Measurements from ENCODE around the gene TDRD9. TPM values are rescaled to one million over a fixed set of nuclear protein-coding genes. Genes with fewer than 3 reads are reported as not detected.

TDRD9 gene
- total and polyA plus RNA-seq, 2 of the 4 experiments (the other 2 are of a cell fraction) = 0.07 to 0.18 TPM

DNA sequence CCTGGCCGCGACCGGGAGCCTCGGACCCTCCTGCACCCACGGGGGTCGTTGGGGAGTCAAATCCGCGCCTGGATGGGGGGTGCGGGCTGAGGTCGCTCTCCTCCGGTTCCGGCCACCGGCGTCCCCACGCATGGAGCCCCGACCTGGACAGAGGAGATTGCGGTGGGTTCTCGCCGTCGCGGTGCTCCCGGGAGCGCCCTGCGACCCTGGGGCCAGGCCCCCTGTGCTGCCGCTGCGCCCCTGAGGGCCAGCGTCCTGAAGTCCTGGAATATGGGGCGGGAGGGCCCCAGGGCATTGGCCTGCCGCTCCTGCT, 157.6 kb downstream of the TDRD9 start:
- WGBS, 2 experiments (ENCODE audit: extremely low coverage in 2 of 2, insufficient read length in 1 of 2) = 43% methylated on average over 12 of the region's 29 CpGs; no CpG with 5 or more reads in 1 of the 2 experiments
- in situ Hi-C loops (cut with MboI; ENCODE audit: low sequenced_read_pairs) = loop anchor here (25.0 kb wide), 2 partner anchors 476 to 551 kb away; no protein-coding TSS in a partner anchor
- no peak overlapping the region for H3K4me2 ChIP-seq (ENCODE audit: low read depth, low read length)
- no peak overlapping the region for H2AK5ac ChIP-seq (ENCODE audit: low read depth, low read length)
- H3K18ac ChIP-seq (ENCODE audit: low read depth, low read length) = no peak overlapping the region
- H3K9me3 ChIP-seq (ENCODE audit: control insufficient read depth, insufficient read depth, low read length) = no peaks in the 10 kb centered on the region
- intact Hi-C loops (cut with micrococcal nuclease) = no loop called here
- dilution Hi-C loops (cut with HindIII; ENCODE audit: low sequenced_read_pairs, unreplicated experiment) = no loop called here
- H3K23ac ChIP-seq (ENCODE audit: low read depth, low read length) = no peak overlapping the region
- no peaks in the 10 kb centered on the region for H3K36me3 ChIP-seq (ENCODE audit: control insufficient read depth, insufficient read depth, low read length)
- peaks cover 4% of the 10 kb centered on the region for H3K27me3 ChIP-seq (ENCODE audit: control insufficient read depth, insufficient read depth, low read length)
- ATAC-seq (ENCODE audit: low read depth) (no peak), DNase-seq (no peak)
- no peaks in the 10 kb centered on the region for H3K4me1 ChIP-seq (ENCODE audit: control insufficient read depth, insufficient read depth, low read length)
- H4K91ac ChIP-seq (ENCODE audit: insufficient read depth, low read depth, low read length) = no peak overlapping the region
- H2BK5ac ChIP-seq (ENCODE audit: low read depth, low read length, poor library complexity, severe bottlenecking) = no peak overlapping the region
- H3K56ac ChIP-seq (ENCODE audit: extremely low read depth, insufficient read depth, low read length) = no peak overlapping the region
- H2AK9ac ChIP-seq (replicated peaks; ENCODE audit: low read depth, low read length, poor library complexity) = no peak overlapping the region
- H3K27ac ChIP-seq (ENCODE audit: insufficient read depth, low read length) = no peak overlapping the region
- ChIA-PET POLR2A (ENCODE audit: unreplicated experiment) (no interaction called here), CTCF (no interaction called here)
- no peak overlapping the region for H4K5ac ChIP-seq (ENCODE audit: low read depth, low read length)
- no peak overlapping the region for H3K14ac ChIP-seq (replicated peaks; ENCODE audit: low read depth, low read length)
- H3K4ac ChIP-seq (ENCODE audit: low read depth, low read length) = no peak overlapping the region
- H2AFZ ChIP-seq (replicated peaks; ENCODE audit: low read length, poor library complexity) = no peak overlapping the region
- H4K20me1 ChIP-seq (ENCODE audit: insufficient read depth, low read length) = no peaks in the 10 kb centered on the region
- TF ChIP-seq MAZ (IDR thresholded peaks at IDR 0.05; ENCODE audit: borderline replicate concordance, low read depth, low read length) = no peak
- TF ChIP-seq CEBPB (IDR thresholded peaks at IDR 0.05; ENCODE audit: low read depth, low read length) = no peak
- TF ChIP-seq RFX5 (IDR thresholded peaks at IDR 0.05; ENCODE audit: low read depth, low read length) = no peak
- TF ChIP-seq SMC3 (IDR thresholded peaks at IDR 0.05; ENCODE audit: low read depth, low read length) = no peak
- no peak for TF ChIP-seq CHD1 (IDR thresholded peaks at IDR 0.05; ENCODE audit: low read depth, low read length)
- TF ChIP-seq, protein P1, sequence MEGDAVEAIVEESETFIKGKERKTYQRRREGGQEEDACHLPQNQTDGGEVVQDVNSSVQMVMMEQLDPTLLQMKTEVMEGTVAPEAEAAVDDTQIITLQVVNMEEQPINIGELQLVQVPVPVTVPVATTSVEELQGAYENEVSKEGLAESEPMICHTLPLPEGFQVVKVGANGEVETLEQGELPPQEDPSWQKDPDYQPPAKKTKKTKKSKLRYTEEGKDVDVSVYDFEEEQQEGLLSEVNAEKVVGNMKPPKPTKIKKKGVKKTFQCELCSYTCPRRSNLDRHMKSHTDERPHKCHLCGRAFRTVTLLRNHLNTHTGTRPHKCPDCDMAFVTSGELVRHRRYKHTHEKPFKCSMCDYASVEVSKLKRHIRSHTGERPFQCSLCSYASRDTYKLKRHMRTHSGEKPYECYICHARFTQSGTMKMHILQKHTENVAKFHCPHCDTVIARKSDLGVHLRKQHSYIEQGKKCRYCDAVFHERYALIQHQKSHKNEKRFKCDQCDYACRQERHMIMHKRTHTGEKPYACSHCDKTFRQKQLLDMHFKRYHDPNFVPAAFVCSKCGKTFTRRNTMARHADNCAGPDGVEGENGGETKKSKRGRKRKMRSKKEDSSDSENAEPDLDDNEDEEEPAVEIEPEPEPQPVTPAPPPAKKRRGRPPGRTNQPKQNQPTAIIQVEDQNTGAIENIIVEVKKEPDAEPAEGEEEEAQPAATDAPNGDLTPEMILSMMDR (conservative IDR thresholded peaks at IDR 0.05; ENCODE audit: low read depth, low read length) = no peak
- TF ChIP-seq NFE2L2 (IDR thresholded peaks at IDR 0.05; ENCODE audit: low read depth, low read length) = no peak
- TF ChIP-seq POLR2A (IDR thresholded peaks at IDR 0.05; ENCODE audit: low read depth, low read length) = no peak
- no peak for TF ChIP-seq MXI1 (IDR thresholded peaks at IDR 0.05; ENCODE audit: borderline replicate concordance, low read depth, low read length)
- TF ChIP-seq RAD21 (IDR thresholded peaks at IDR 0.05; ENCODE audit: low read length) = no peak
- no peak for TF ChIP-seq MAFK (IDR thresholded peaks at IDR 0.05; ENCODE audit: low read depth, low read length)
- TF ChIP-seq FOS (IDR thresholded peaks at IDR 0.05; ENCODE audit: low read depth, low read length) = no peak
- no peak overlapping the region for H2BK120ac ChIP-seq (ENCODE audit: low read depth, low read length)
- BruUV-seq (replicated peaks) = no TSS peak
- H3K79me1 ChIP-seq (ENCODE audit: low read depth in 1 of 2, low read length in 2 of 2) = no peaks in the 10 kb centered on the region
- H3K9me1 ChIP-seq (ENCODE audit: insufficient read depth, low read length) = no peaks in the 10 kb centered on the region
- H2BK20ac ChIP-seq (ENCODE audit: low read depth, low read length) = no peak overlapping the region
- H4K8ac ChIP-seq (ENCODE audit: low read depth in 2 of 2, low read length in 2 of 2) = no peak overlapping the region
- H3K4me3 ChIP-seq (ENCODE audit: insufficient read depth, low read depth, low read length) = no peak overlapping the region
- H2BK15ac ChIP-seq (ENCODE audit: low read depth, low read length) = no peak overlapping the region
- H3K9ac ChIP-seq (ENCODE audit: low read depth, low read length) = no peak overlapping the region

Measured in IMR-90 (cell line).